ENCODE data around the gene CHRNA4. TPM values are rescaled to one million over a fixed set of nuclear protein-coding genes. Genes with fewer than 3 reads are reported as not detected.

Gene CHRNA4
- total RNA-seq, 1 donor from 2014 or later: not detected

- Mint-ChIP-seq H3K36me3 (ENCODE audit: low read depth) (no peaks in the 10 kb centered on the region), H3K27me3 (ENCODE audit: insufficient read depth) (no peaks in the 10 kb centered on the region), H3K9me3 (no peaks in the 10 kb centered on the region), H3K4me3 (no peak overlapping the region), H3K27ac (no peak overlapping the region), H3K4me1 (ENCODE audit: low read depth) (no peaks in the 10 kb centered on the region)
- intact Hi-C loops (cut with micrococcal nuclease): no loop called here
- no peak for DNase-seq (ENCODE audit: low spot score)
Measured at GRCh38 chr20:63402181-63402859, 41.2 kb upstream of the CHRNA4 start.

- DNase-seq (ENCODE audit: low spot score): no peak
- H3K27ac Mint-ChIP-seq: no peak overlapping the region
- H3K36me3 Mint-ChIP-seq (ENCODE audit: low read depth): no peaks in the 10 kb centered on the region
- intact Hi-C loops (cut with micrococcal nuclease): no loop called here
- H3K9me3 Mint-ChIP-seq: no peaks in the 10 kb centered on the region
- H3K4me3 Mint-ChIP-seq: no peak overlapping the region
- no peaks in the 10 kb centered on the region for H3K4me1 Mint-ChIP-seq (ENCODE audit: low read depth)
- no peaks in the 10 kb centered on the region for H3K27me3 Mint-ChIP-seq (ENCODE audit: insufficient read depth)
Measured at GRCh38 chr20:63401384-63402110, 40.4 kb upstream of the CHRNA4 start.

- H3K27me3 Mint-ChIP-seq (ENCODE audit: insufficient read depth): no peaks in the 10 kb centered on the region
- no peak for DNase-seq (ENCODE audit: low spot score)
- H3K4me3 Mint-ChIP-seq: no peak overlapping the region
- no peaks in the 10 kb centered on the region for H3K36me3 Mint-ChIP-seq (ENCODE audit: low read depth)
- no peaks in the 10 kb centered on the region for H3K9me3 Mint-ChIP-seq
- H3K4me1 Mint-ChIP-seq (ENCODE audit: low read depth): no peaks in the 10 kb centered on the region
- no peak overlapping the region for H3K27ac Mint-ChIP-seq
- intact Hi-C loops (cut with micrococcal nuclease): no loop called here
Measured at GRCh38 chr20:63400486-63401210, 39.5 kb upstream of the CHRNA4 start.

GRCh38 chr20:63399596-63400375 is 38.6 kb upstream of the CHRNA4 start:
- H3K27ac Mint-ChIP-seq: no peak overlapping the region
- no peaks in the 10 kb centered on the region for H3K36me3 Mint-ChIP-seq (ENCODE audit: low read depth)
- no peaks in the 10 kb centered on the region for H3K9me3 Mint-ChIP-seq
- intact Hi-C loops (cut with micrococcal nuclease): no loop called here
- no peaks in the 10 kb centered on the region for H3K4me1 Mint-ChIP-seq (ENCODE audit: low read depth)
- no peaks in the 10 kb centered on the region for H3K27me3 Mint-ChIP-seq (ENCODE audit: insufficient read depth)
- no peak for DNase-seq (ENCODE audit: low spot score)
- H3K4me3 Mint-ChIP-seq: no peak overlapping the region

GRCh38 chr20:63398744-63399514 is 37.8 kb upstream of the CHRNA4 start:
- H3K27ac Mint-ChIP-seq: no peak overlapping the region
- no peaks in the 10 kb centered on the region for H3K4me1 Mint-ChIP-seq (ENCODE audit: low read depth)
- no peak for DNase-seq (ENCODE audit: low spot score)
- no peaks in the 10 kb centered on the region for H3K36me3 Mint-ChIP-seq (ENCODE audit: low read depth)
- H3K4me3 Mint-ChIP-seq: no peak overlapping the region
- H3K9me3 Mint-ChIP-seq: no peaks in the 10 kb centered on the region
- intact Hi-C loops (cut with micrococcal nuclease): no loop called here
- H3K27me3 Mint-ChIP-seq (ENCODE audit: insufficient read depth): no peaks in the 10 kb centered on the region

- H3K36me3 Mint-ChIP-seq (ENCODE audit: low read depth): no peaks in the 10 kb centered on the region
- H3K27ac Mint-ChIP-seq: no peak overlapping the region
- no peak for DNase-seq (ENCODE audit: low spot score)
- no peaks in the 10 kb centered on the region for H3K4me1 Mint-ChIP-seq (ENCODE audit: low read depth)
- intact Hi-C loops (cut with micrococcal nuclease): no loop called here
- H3K4me3 Mint-ChIP-seq: no peak overlapping the region
- no peaks in the 10 kb centered on the region for H3K9me3 Mint-ChIP-seq
- no peaks in the 10 kb centered on the region for H3K27me3 Mint-ChIP-seq (ENCODE audit: insufficient read depth)
Measured at GRCh38 chr20:63397946-63398450, 36.8 kb upstream of the CHRNA4 start.

GRCh38 chr20:63397155-63397843 is 36.1 kb upstream of the CHRNA4 start:
- DNase-seq (ENCODE audit: low spot score): no peak
- no peaks in the 10 kb centered on the region for H3K36me3 Mint-ChIP-seq (ENCODE audit: low read depth)
- H3K4me1 Mint-ChIP-seq (ENCODE audit: low read depth): no peaks in the 10 kb centered on the region

GRCh38 chr20:63396300-63396699 is 35.2 kb upstream of the CHRNA4 start:
- H3K4me1 Mint-ChIP-seq (ENCODE audit: low read depth): no peaks in the 10 kb centered on the region
- H3K4me3 Mint-ChIP-seq: no peak overlapping the region
- intact Hi-C loops (cut with micrococcal nuclease): no loop called here
- H3K27ac Mint-ChIP-seq: no peak overlapping the region
- no peaks in the 10 kb centered on the region for H3K36me3 Mint-ChIP-seq (ENCODE audit: low read depth)
- no peaks in the 10 kb centered on the region for H3K27me3 Mint-ChIP-seq (ENCODE audit: insufficient read depth)
- no peak for DNase-seq (ENCODE audit: low spot score)
- H3K9me3 Mint-ChIP-seq: no peaks in the 10 kb centered on the region

More at GRCh38 chr20:63397155-63397843, 36.1 kb upstream of the CHRNA4 start:
- no peak overlapping the region for H3K4me3 Mint-ChIP-seq
- intact Hi-C loops (cut with micrococcal nuclease): no loop called here
- H3K27me3 Mint-ChIP-seq (ENCODE audit: insufficient read depth): no peaks in the 10 kb centered on the region
- H3K9me3 Mint-ChIP-seq: no peaks in the 10 kb centered on the region
- H3K27ac Mint-ChIP-seq: no peak overlapping the region

- DNase-seq (ENCODE audit: low spot score): no peak
- intact Hi-C loops (cut with micrococcal nuclease): no loop called here
- Mint-ChIP-seq H3K4me1 (ENCODE audit: low read depth) (no peaks in the 10 kb centered on the region), H3K4me3 (no peak overlapping the region), H3K9me3 (no peaks in the 10 kb centered on the region), H3K27ac (no peak overlapping the region), H3K27me3 (ENCODE audit: insufficient read depth) (no peaks in the 10 kb centered on the region), H3K36me3 (ENCODE audit: low read depth) (no peaks in the 10 kb centered on the region)
Measured at GRCh38 chr20:63395723-63396122, 34.6 kb upstream of the CHRNA4 start.

GRCh38 chr20:63394920-63395455 is 33.8 kb upstream of the CHRNA4 start:
- H3K27me3 Mint-ChIP-seq (ENCODE audit: insufficient read depth): no peaks in the 10 kb centered on the region

GRCh38 chr20:63394069-63394919 is 33.1 kb upstream of the CHRNA4 start:
- Mint-ChIP-seq H3K36me3 (ENCODE audit: low read depth) (no peaks in the 10 kb centered on the region), H3K27me3 (ENCODE audit: insufficient read depth) (no peaks in the 10 kb centered on the region), H3K4me3 (no peak overlapping the region), H3K9me3 (no peaks in the 10 kb centered on the region), H3K27ac (no peak overlapping the region), H3K4me1 (ENCODE audit: low read depth) (no peaks in the 10 kb centered on the region)
- intact Hi-C loops (cut with micrococcal nuclease): no loop called here
- DNase-seq (ENCODE audit: low spot score): no peak

More at GRCh38 chr20:63394920-63395455, 33.8 kb upstream of the CHRNA4 start:
- no peaks in the 10 kb centered on the region for H3K4me1 Mint-ChIP-seq (ENCODE audit: low read depth)
- no peaks in the 10 kb centered on the region for H3K36me3 Mint-ChIP-seq (ENCODE audit: low read depth)
- intact Hi-C loops (cut with micrococcal nuclease): no loop called here
- H3K27ac Mint-ChIP-seq: no peak overlapping the region
- H3K9me3 Mint-ChIP-seq: no peaks in the 10 kb centered on the region
- no peak overlapping the region for H3K4me3 Mint-ChIP-seq
- DNase-seq (ENCODE audit: low spot score): no peak

All from activated T-helper 1 cell treated with anti-CD3 and anti-CD28 coated beads, Interleukin-12 subunit alpha, Interleukin-12 subunit beta, Interleukin-2, Interleukin-4 antibody, amounts not matched to agents 30 ng/mL and 10 ng/mL and 1 ng/mL, durations not matched to agents 14 hours and 24 hours and 36 hours (primary cell).